MM.1S (cell line): Measurements from ENCODE around the gene STX8.
"Not testable (repeated sequence)": the region's sequence is repeated elsewhere in the genome, so short reads cannot be mapped to it uniquely, and the experiment has no call there.

Source experiments
- DNase-seq: peaks from one replicate; pipeline ENCODE4 v3.0.0-alpha.2; 2015
- H2AFZ ChIP-seq: fragments of 300-600 bp; sonication (generic); 2 replicates; pipeline ENCODE4 v1.6.0; 2016; ENCODE audit warnings: antibody characterized with exemption, low read length
- H3F3A ChIP-seq: fragments of 300-600 bp; sonication (generic); 2 replicates; pipeline ENCODE4 v1.6.1; 2016; ENCODE audit warnings: mild to moderate bottlenecking, antibody characterized with exemption, low read length, moderate library complexity, mixed read lengths; ENCODE audit not compliant: insufficient read depth
- H3K27ac ChIP-seq: fragments of 300-600 bp; sonication (generic); 2 replicates; pipeline ENCODE4 v1.5.1; 2016; ENCODE audit warnings: mild to moderate bottlenecking, low read length
- H3K27me3 ChIP-seq: fragments of 300-600 bp; sonication (generic); replicated peaks from 2 replicates; pipeline ENCODE4 v1.6.0; 2016; ENCODE audit warnings: low read length; ENCODE audit not compliant: insufficient read depth
- H3K36me3 ChIP-seq: fragments of 300-600 bp; sonication (generic); replicated peaks from 2 replicates; pipeline ENCODE4 v1.6.1; 2016; ENCODE audit warnings: mild to moderate bottlenecking, low read length, mixed read lengths; ENCODE audit not compliant: insufficient read depth
- H3K4me1 ChIP-seq: fragments of 300-600 bp; sonication (generic); 2 replicates; pipeline ENCODE4 v1.6.1; 2016; ENCODE audit warnings: low read length, mixed read lengths
- H3K4me2 ChIP-seq: fragments of 300-600 bp; sonication (generic); 2 replicates; pipeline ENCODE4 v1.6.0; 2016; ENCODE audit warnings: low read depth, low read length
- H3K4me3 ChIP-seq: fragments of 300-600 bp; sonication (generic); 2 replicates; pipeline ENCODE4 v1.5.1; 2016; ENCODE audit warnings: low read length, mixed read lengths
- H3K79me2 ChIP-seq: fragments of 300-600 bp; sonication (generic); 2 replicates; pipeline ENCODE4 v1.6.1; 2016; ENCODE audit warnings: mixed run types, low read length, mixed read lengths
- H3K9ac ChIP-seq: fragments of 300-600 bp; sonication (generic); 2 replicates; pipeline ENCODE4 v1.6.1; 2016; ENCODE audit warnings: low read length, mixed read lengths
- H3K9me2 ChIP-seq: fragments of 300-600 bp; sonication (generic); replicated peaks from 2 replicates; pipeline ENCODE4 v1.6.1; 2016; ENCODE audit warnings: mild to moderate bottlenecking, low read length, mixed read lengths; ENCODE audit not compliant: insufficient read depth
- H3K9me3 ChIP-seq: fragments of 300-600 bp; sonication (generic); replicated peaks from 2 replicates; pipeline ENCODE4 v1.6.1; 2016; ENCODE audit warnings: mild to moderate bottlenecking, low read length, mixed read lengths; ENCODE audit not compliant: insufficient read depth
- H4K20me1 ChIP-seq: fragments of 300-600 bp; sonication (generic); 2 replicates; pipeline ENCODE4 v1.6.1; 2016; ENCODE audit warnings: mild to moderate bottlenecking, low read length, moderate library complexity, mixed read lengths; ENCODE audit not compliant: insufficient read depth
- EZH2 ChIP-seq: fragments of 300-600 bp; sonication (generic); optimal IDR thresholded peaks from 2 replicates; pipeline ENCODE3; 2017; ENCODE audit warnings: low read depth, mild to moderate bottlenecking, antibody characterized with exemption, low read length, mixed read lengths
- EZH2phosphoT487 ChIP-seq: fragments of 300-600 bp; sonication (generic); IDR thresholded peaks from 2 replicates; pipeline ENCODE4 v1.6.1; 2018; ENCODE audit warnings: antibody characterized with exemption, low read length
- TF ChIP-seq, protein P1 (sequence below): fragments of 300-600 bp; sonication (generic); IDR thresholded peaks from 2 replicates; pipeline ENCODE4 v1.5.1; 2016; ENCODE audit warnings: antibody characterized with exemption, low read length, mixed read lengths

STX8 gene

DNA sequence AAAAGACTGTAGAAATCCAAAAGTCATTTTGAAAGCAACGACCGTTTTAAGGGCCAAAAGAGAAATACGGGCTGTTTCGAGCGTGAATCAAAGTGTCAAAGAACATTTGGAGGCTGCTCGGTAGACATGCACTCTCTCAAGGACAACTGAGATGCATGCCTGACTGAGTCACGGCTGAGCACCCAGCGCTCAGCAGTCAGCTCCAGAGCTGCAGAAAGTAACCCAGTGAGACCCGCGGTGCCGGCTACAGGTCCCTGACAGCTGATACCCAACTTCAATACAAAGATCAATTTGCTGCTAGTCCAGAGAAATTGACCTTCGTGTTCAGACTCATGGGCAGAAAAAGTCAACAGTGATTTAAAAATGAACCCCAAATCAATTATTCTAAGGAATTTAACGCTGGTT, 214.9 kb downstream of the STX8 start:
- H3K36me3 ChIP-seq, result no peaks in the 10 kb centered on the region
- no peaks in the 10 kb centered on the region for H3K4me1 ChIP-seq
- no peaks in the 10 kb centered on the region for H3F3A ChIP-seq
- no peaks in the 10 kb centered on the region for H3K27me3 ChIP-seq
- no peaks in the 10 kb centered on the region for H3K79me2 ChIP-seq
- no peak for TF ChIP-seq EZH2phosphoT487
- no peak for TF ChIP-seq EZH2
- TF ChIP-seq, protein P1, sequence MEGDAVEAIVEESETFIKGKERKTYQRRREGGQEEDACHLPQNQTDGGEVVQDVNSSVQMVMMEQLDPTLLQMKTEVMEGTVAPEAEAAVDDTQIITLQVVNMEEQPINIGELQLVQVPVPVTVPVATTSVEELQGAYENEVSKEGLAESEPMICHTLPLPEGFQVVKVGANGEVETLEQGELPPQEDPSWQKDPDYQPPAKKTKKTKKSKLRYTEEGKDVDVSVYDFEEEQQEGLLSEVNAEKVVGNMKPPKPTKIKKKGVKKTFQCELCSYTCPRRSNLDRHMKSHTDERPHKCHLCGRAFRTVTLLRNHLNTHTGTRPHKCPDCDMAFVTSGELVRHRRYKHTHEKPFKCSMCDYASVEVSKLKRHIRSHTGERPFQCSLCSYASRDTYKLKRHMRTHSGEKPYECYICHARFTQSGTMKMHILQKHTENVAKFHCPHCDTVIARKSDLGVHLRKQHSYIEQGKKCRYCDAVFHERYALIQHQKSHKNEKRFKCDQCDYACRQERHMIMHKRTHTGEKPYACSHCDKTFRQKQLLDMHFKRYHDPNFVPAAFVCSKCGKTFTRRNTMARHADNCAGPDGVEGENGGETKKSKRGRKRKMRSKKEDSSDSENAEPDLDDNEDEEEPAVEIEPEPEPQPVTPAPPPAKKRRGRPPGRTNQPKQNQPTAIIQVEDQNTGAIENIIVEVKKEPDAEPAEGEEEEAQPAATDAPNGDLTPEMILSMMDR, result no peak
- H3K9me2 ChIP-seq, result no peaks in the 10 kb centered on the region
- no peak overlapping the region for H3K27ac ChIP-seq
- no peak overlapping the region for H2AFZ ChIP-seq
- H3K9ac ChIP-seq, result no peak overlapping the region
- no peaks in the 10 kb centered on the region for H4K20me1 ChIP-seq
- no peaks in the 10 kb centered on the region for H3K9me3 ChIP-seq
- no peak overlapping the region for H3K4me3 ChIP-seq
- no peak for DNase-seq
- no peak overlapping the region for H3K4me2 ChIP-seq

DNA sequence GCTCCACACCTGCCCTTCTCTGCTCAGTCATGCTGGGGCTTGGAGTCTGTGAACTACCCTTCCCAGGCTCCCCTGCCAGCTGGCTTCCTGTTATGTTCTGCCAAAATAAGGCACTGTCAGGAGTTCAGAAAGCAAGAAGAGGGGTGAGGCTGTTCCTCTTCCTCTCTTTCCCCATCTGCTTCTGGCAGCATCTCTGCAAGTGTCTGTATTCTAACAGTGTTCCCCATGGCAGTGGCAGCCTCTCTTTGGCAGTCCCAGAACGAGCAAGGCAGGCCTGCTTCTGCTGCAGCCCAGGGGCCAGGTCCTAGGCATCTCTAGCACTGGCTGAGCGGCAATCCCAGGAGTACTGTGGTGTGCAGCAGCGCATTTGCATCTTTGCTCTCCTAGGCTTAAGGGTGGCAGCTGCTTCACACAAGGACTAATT, 219.1 kb downstream of the STX8 start:
- H3K9me3 ChIP-seq, result no peaks in the 10 kb centered on the region
- no peaks in the 10 kb centered on the region for H3F3A ChIP-seq
- H3K4me1 ChIP-seq, result no peaks in the 10 kb centered on the region
- no peak overlapping the region for H2AFZ ChIP-seq
- no peaks in the 10 kb centered on the region for H3K36me3 ChIP-seq
- no peak for DNase-seq
- H3K4me3 ChIP-seq, result no peak overlapping the region
- no peak overlapping the region for H3K9ac ChIP-seq
- no peak overlapping the region for H3K4me2 ChIP-seq
- TF ChIP-seq EZH2phosphoT487, result no peak
- no peak for TF ChIP-seq EZH2
- TF ChIP-seq, protein P1, result no peak
- no peaks in the 10 kb centered on the region for H3K79me2 ChIP-seq
- H3K27ac ChIP-seq, result no peak overlapping the region
- no peaks in the 10 kb centered on the region for H4K20me1 ChIP-seq
- H3K9me2 ChIP-seq, result no peaks in the 10 kb centered on the region
- no peaks in the 10 kb centered on the region for H3K27me3 ChIP-seq

DNA sequence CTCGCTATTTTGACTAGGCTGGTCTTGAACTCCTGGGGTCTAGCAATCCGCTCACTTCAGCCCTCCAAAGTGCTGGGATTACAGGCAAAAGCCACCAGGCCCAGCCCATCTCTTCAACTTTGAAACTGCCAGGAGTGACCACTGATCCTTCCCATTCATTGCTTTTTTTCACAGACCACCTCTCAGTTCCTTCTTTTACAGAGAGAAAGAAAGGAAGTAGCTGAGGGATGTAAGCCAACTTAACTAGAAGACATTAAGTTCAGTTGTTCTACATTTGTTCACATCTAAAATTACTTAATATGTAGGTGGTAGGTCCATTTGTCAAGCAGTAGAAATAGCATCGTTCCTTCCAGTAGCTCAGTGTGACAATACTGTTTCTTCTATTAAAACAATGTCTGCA, 219.8 kb downstream of the STX8 start:
- TF ChIP-seq, protein P1, result no peak
- TF ChIP-seq EZH2 (no peak), EZH2phosphoT487 (no peak)
- Histone ChIP-seq H3K27ac (no peak overlapping the region), H3K27me3 (no peaks in the 10 kb centered on the region), H3K36me3 (no peaks in the 10 kb centered on the region), H3K9ac (no peak overlapping the region), H3F3A (no peaks in the 10 kb centered on the region), H3K9me2 (no peaks in the 10 kb centered on the region), H3K4me2 (no peak overlapping the region), H3K4me1 (no peaks in the 10 kb centered on the region), H3K9me3 (no peaks in the 10 kb centered on the region), H2AFZ (no peak overlapping the region), H3K4me3 (no peak overlapping the region), H4K20me1 (no peaks in the 10 kb centered on the region), H3K79me2 (no peaks in the 10 kb centered on the region)
- DNase-seq, result no peak

DNA sequence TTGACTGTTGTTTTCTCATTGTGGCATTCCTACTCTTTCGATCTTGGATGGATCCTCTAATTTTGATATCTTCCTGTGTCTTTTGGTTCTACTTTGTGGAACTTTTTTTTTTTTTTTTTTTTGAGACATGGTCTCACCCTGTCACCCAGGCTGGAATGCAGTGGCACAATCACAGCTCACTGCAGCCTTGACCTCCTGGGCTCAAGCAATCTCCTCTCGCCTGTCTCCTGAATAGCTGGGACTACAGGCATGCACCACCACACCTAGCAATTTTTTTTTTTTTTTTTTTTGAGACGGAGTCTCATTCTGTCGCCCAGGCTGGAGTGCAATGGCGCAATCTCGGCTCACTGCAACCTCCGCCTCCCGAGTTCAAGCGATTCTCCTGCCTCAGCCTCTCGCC, 220.4 kb downstream of the STX8 start:
- not testable (repeated sequence) for H3K4me3 ChIP-seq, H3K36me3 ChIP-seq, H2AFZ ChIP-seq, H3K27me3 ChIP-seq, H3K9ac ChIP-seq, H3K4me2 ChIP-seq, H4K20me1 ChIP-seq, H3K4me1 ChIP-seq, H3K9me2 ChIP-seq, H3F3A ChIP-seq, H3K27ac ChIP-seq, H3K9me3 ChIP-seq, H3K79me2 ChIP-seq, DNase-seq
